ENCODE measurements around the gene FILIP1.
"Not testable (repeated sequence)": the region's sequence is repeated elsewhere in the genome, so short reads cannot be mapped to it uniquely, and the experiment has no call there.

DNA sequence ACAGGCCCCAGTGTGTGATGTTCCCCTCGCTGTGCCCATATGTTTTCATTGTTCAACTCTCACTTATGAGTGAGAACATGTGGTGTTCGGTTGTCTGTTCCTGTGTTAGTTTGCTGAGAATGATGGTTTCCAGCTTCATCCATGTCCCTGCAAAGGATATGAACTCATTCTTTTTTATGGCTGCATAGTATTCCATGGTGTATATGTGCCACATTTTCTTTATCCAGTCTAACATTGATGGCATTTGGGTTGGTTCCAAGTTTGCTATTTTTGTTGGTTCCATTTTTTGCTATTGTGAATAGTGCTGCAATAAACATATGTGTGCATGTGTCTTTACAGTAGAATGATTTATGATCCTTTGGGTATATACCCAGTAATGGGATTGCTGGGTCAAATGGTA, 83.0 kb downstream of the FILIP1 start:
- not testable (repeated sequence) for TF ChIP-seq POLR2A, POLR2AphosphoS5 (IDR thresholded peaks at IDR 0.05)
- TF ChIP-seq, protein P1, sequence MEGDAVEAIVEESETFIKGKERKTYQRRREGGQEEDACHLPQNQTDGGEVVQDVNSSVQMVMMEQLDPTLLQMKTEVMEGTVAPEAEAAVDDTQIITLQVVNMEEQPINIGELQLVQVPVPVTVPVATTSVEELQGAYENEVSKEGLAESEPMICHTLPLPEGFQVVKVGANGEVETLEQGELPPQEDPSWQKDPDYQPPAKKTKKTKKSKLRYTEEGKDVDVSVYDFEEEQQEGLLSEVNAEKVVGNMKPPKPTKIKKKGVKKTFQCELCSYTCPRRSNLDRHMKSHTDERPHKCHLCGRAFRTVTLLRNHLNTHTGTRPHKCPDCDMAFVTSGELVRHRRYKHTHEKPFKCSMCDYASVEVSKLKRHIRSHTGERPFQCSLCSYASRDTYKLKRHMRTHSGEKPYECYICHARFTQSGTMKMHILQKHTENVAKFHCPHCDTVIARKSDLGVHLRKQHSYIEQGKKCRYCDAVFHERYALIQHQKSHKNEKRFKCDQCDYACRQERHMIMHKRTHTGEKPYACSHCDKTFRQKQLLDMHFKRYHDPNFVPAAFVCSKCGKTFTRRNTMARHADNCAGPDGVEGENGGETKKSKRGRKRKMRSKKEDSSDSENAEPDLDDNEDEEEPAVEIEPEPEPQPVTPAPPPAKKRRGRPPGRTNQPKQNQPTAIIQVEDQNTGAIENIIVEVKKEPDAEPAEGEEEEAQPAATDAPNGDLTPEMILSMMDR (IDR thresholded peaks at IDR 0.05) = not testable (repeated sequence)
